Limb (tissue), 2 donors: ENCODE data around the gene LY6G5C.

Experiments used
- DNase-seq, 2 donors: peaks; one replicate each; pipeline ENCODE4 v3.0.0-alpha.2; 2016; ENCODE audit errors: extremely low spot score in 2 of 2

Gene LY6G5C

DNA sequence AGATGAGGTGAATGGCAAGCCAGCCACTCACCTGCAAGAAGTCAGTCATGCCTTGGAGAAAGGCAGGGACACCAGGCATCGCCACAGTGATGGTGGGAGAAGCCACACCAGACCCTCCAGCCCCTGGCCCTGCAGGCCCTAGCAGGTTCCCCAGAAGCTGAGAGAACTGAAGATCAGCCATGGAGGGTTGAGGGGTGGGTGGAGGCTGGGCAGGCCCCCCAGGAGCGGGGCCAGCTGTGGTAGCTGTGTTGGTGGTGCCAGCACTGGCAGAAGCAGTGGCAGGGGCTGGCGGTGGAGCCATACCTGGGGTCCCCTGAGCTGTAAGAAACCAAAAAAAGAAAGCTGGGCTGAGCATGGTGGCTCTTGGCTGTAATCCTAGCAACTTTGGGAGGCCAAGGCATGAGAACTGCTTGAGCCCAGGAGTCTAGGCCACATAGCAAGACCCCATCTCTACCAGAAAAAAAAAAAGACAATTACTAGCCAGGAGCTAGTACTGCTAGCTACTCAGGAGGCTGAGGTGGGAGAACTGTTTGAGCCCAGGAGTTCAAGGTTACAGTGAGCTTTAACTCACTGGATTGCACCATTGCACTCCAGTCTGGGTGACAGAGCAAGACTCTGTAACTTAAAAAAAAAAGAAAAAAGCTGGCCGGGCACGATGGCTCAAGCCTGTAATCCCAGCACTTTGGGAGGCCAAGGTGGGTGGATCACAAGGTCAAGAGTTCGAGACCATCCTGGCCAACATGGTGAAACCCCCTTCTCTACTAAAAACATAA lies 37.9 kb downstream of the LY6G5C start:
- DNase-seq = no peak

DNA sequence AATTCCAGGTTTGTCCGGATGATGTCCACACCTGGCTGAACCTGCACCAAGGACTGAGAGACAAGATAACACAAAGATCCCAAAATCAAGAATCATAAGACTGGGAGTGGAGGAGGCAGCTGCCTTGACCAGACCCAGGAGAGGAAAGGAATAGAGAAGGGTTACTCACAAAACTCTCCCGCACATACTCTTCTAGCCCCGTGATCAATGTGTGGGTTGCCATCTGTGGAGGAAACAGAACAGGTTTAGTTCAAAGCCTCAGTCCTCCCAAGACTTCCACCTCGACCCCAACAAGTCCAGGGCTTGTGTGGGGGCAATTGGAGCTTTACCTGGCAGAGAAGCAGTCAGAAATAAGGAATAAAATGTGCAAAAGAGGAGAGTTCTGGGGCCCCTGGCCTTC lies 39.5 kb downstream of the LY6G5C start:
- no peak for DNase-seq

DNA sequence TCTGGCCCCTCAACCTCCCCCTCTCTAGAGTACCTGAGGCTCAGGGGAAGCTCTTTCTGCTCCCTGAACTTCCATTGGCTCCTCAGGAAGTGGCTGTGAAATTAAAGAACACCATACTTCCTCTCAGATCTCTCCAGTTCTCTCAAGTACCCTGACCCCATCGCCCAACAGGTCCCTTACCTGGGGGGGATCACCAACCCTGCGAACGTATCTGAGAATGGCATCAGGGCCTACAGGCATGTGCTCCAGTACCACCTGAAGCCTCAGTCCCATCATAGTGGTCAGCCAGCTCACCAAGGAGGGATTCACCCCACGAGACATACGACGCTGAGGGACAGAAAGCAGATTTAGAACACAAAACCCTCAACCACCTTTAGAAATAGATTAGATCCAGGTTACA lies 40.3 kb downstream of the LY6G5C start:
- no peak for DNase-seq

GRCh38 chr6:31639449-31639861 lies 41.4 kb downstream of the LY6G5C start:
- no peak for DNase-seq

DNA sequence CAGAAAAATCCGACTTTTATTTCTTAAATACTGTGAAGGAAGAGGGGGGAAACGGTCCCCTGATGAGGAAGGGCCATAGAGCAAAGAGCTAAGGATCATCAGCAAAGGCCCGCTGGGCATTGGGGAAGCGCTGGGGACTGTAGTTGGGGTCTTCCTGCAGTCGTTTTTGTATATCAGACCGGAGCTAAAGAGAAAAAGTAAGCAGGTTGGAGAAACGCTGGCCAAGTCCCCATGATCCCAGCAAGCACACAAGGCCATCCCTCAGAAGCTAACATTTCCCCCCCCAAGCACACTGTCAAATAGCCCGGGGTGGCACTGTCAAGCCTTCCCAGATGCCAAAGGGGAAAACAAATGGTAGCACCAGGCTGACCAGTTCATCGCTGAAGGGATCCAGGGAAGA lies 41.8 kb downstream of the LY6G5C start:
- no peak for DNase-seq

DNA sequence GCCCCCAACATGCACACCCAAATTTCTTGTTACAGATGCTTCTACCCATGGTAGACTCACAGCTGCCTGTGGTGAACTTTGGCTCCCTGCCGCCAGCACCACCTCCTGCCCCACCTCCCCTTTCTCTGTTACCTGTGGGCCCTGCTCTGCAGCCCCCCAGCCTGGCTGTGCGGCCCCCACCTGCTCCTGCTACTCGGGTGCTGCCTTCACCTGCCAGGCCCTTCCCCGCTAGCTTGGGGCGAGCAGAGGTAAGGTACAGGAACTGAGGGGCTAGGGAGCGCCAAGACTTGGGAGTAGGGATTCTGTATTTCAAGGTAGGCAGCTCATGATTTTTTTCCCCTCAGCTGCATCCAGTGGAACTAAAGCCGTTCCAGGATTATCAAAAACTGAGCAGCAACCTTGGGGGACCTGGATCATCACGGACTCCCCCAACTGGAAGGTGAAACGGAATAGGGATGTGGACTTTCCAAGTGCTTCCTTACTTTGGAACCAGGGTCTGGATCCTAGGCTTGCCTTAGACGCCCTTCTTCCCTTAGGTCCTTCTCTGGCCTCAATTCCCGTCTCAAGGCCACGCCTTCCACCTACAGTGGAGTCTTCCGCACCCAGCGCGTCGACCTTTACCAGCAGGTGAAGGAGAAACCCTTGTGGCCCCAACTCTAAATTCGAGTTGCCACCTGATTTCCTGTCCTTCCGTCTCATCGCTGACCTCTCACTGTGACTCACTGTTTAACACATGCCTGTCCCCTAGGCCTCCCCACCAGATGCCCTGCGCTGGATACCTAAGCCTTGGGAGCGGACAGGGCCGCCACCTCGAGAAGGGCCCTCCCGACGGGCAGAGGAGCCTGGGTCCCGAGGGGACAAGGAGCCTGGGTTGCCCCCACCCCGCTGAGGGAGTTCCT lies 43.9 kb downstream of the LY6G5C start:
- DNase-seq = no peak

DNA sequence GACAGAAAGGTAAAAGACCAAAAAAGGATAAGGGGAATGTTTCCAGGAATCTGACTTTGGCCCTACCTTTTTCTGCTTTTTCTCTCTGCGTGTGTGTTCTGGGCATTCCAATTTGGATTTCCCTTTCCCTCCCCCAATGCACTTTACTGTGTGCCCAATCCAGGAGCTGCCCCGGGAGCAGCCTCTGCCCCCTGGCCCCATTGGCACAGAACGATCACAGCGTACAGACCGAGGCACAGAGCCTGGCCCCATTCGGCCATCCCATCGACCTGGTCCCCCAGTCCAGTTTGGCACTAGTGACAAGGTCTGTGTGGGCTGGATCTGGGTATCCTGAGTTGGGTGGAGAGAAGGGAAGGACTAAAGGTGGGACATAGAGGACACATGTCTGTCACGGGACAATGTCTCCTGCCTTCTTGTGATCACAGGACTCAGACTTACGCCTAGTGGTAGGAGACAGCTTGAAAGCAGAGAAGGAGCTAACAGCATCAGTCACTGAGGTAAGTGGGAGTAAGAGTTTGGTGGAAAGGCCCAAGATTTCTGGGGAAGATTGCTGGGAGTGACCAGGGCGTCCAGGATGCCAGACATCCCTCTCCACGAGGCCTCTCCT lies 45.8 kb downstream of the LY6G5C start:
- no peak for DNase-seq

DNA sequence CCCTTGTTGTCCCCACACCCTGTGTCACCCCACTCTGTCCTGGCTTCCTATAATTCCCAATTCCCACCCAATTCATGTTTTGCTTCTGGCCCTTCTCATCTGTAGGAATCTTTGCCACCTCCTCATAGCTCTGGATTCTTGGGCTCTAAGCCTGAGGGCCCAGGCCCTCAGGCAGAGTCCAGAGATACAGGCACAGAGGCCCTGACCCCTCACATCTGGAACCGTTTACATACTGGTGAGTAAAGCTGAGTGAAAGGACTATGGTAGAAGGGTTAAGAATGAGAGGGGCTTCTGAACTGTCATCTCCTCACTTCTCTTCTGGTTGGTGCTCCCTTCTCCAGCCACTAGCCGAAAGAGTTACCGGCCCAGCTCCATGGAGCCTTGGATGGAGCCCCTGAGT lies 46.7 kb downstream of the LY6G5C start:
- no peak for DNase-seq

GRCh38 chr6:31633447-31633846 lies 47.4 kb downstream of the LY6G5C start:
- no peak for DNase-seq

- DNase-seq = no peak
These were observed 48.5 kb downstream of the LY6G5C start for GRCh38 chr6:31632279-31632946.

GRCh38 chr6:31631681-31632278 lies 49.1 kb downstream of the LY6G5C start:
- DNase-seq = no peak

GRCh38 chr6:31631209-31631608 lies 49.7 kb downstream of the LY6G5C start:
- DNase-seq = no peak

DNA sequence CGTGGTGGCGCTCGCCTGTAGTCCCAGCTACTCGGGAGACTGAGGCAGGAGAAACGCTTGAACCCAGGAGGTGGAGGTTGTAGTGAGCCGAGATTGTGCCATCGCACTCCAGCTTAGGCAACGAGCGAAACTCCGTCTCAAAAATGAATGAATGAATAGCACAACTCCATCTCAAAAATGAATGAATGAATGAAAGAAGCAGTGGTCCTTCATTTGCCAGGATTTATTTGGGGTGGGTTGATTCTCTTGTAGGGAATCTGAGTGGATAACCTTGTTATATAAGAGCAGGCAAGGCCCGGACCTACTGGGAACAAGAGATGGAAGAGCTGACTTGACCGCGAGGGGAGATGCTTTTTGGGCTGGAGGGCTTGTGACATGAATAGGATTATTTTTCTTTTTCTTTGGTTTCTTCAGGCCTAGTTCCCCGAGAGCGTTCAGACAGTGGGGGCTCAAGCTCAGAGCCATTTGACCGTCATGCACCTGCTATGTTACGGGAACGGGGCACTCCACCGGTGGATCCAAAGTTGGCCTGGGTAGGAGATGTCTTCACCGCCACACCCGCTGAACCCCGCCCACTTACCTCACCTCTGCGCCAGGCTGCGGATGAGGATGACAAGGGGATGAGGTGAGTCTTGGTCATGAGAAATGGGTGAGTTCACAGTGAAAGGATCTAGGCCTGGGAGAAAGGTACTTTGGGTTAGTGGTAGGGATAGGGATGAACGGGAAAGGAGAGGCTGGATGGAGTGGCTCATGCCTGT lies 50.5 kb downstream of the LY6G5C start:
- DNase-seq = no peak

GRCh38 chr6:31629014-31629413 lies 51.9 kb downstream of the LY6G5C start:
- no peak for DNase-seq

DNA sequence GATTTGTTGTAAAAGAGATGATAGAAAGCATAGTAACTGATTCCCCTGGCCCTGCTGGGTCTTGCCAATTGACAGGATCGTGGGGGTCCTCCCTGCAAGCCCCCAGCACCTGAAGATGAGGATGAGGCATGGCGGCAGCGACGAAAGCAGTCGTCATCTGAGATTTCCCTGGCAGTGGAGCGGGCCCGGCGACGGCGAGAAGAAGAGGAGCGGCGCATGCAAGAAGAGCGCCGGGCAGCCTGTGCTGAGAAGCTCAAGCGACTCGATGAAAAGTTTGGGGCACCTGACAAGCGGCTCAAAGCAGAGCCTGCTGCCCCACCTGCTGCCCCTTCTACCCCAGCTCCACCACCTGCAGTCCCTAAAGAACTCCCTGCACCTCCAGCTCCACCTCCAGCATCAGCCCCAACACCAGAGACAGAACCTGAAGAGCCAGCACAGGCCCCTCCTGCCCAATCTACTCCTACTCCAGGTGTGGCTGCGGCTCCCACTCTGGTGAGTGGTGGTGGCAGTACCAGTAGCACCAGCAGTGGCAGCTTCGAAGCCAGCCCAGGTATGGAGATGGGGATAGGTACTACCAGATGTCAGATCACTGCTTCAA lies 53.1 kb downstream of the LY6G5C start:
- no peak for DNase-seq

GRCh38 chr6:31626952-31627351 lies 53.9 kb downstream of the LY6G5C start:
- no peak for DNase-seq
